ENCODE data around the gene MT2A. TPM values are rescaled to one million over a fixed set of nuclear protein-coding genes. Genes with fewer than 3 reads are reported as not detected.

The MT2A gene
- total and polyA plus RNA-seq, 2 of the 4 experiments (the other 2 are of a cell fraction): 25.5 to 621 TPM

DNA sequence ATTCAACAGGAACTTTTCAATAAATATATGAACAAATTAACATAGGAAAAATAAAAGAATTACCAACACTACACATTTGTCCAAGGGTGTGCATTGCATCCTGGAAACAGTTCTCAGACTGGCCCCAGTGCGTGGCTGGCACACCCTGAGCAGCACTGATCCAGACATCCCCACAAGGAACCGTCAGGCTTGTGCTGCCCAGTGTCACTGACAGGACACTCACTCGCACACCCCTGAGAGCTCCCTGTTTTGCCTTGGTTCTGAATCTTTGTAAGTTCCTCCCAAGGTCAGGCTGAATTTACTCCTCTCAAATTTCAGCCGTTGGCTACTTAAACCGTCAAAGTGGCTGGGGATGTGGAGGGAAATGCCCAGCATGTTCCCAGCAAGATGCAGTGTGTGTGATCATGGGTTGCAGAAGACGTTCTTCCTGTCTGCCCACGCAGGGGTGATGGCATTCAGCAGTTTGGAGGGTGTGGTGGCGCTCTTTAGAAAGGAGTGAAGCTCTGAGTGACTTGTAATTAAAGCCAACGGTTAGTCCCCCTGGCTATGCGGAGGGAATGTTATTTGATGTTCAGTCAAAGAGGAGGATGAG, 1.7 kb downstream of the MT2A start:
- H3K14ac ChIP-seq (replicated peaks; ENCODE audit: low read depth, low read length): peak overlapping the region; percentile 83
- ChIA-PET POLR2A (ENCODE audit: unreplicated experiment) (no interaction called here), CTCF (interaction anchor here (1.6 kb wide), 1 partner anchor 10 kb away, joined by 4 read pairs; no protein-coding TSS in a partner anchor)
- dilution Hi-C loops (cut with HindIII; ENCODE audit: low sequenced_read_pairs, unreplicated experiment) (no loop called here), in situ Hi-C loops (cut with MboI; ENCODE audit: low sequenced_read_pairs) (no loop called here), intact Hi-C loops (cut with micrococcal nuclease) (no loop called here)
- 19% methylated on average over 6 of the region's 10 CpGs; no CpG with 5 or more reads in 1 of the 2 experiments for WGBS, 2 experiments (ENCODE audit: extremely low coverage in 2 of 2, insufficient read length in 1 of 2)
- peak overlapping the region; percentile 96 for H2BK120ac ChIP-seq (ENCODE audit: low read depth, low read length)
- peak overlapping the region; percentile 73 for H3K56ac ChIP-seq (ENCODE audit: extremely low read depth, insufficient read depth, low read length)
- peaks cover 23% of the 10 kb centered on the region for H3K9me1 ChIP-seq (ENCODE audit: insufficient read depth, low read length)
- peak overlapping the region; percentile 98 for H2BK5ac ChIP-seq (ENCODE audit: low read depth, low read length, poor library complexity, severe bottlenecking)
- peak overlapping the region; percentile 55 for H2BK15ac ChIP-seq (ENCODE audit: low read depth, low read length)
- peak overlapping the region; percentile 78 for H3K4me2 ChIP-seq (ENCODE audit: low read depth, low read length)
- H3K18ac ChIP-seq (ENCODE audit: low read depth, low read length): peak overlapping the region; percentile 90
- H4K91ac ChIP-seq (ENCODE audit: insufficient read depth, low read depth, low read length): peak overlapping the region; percentile 90
- H4K20me1 ChIP-seq (ENCODE audit: insufficient read depth, low read length): peaks cover 11% of the 10 kb centered on the region
- peak overlapping the region; percentile 21 for H2AK9ac ChIP-seq (replicated peaks; ENCODE audit: low read depth, low read length, poor library complexity)
- peak overlapping the region; percentile 37 to 81 for H4K8ac ChIP-seq (ENCODE audit: low read depth in 2 of 2, low read length in 2 of 2)
- DNase-seq (peak; percentile 97), ATAC-seq (ENCODE audit: low read depth) (peak; percentile 1; the same call in 1 of the 2 replicates)
- peak overlapping the region; percentile 73 for H2AK5ac ChIP-seq (ENCODE audit: low read depth, low read length)
- peak overlapping the region; percentile 88 for H4K5ac ChIP-seq (ENCODE audit: low read depth, low read length)
- peaks cover 35% of the 10 kb centered on the region for H3K4me1 ChIP-seq (ENCODE audit: control insufficient read depth, insufficient read depth, low read length)
- no peaks in the 10 kb centered on the region for H3K9me3 ChIP-seq (ENCODE audit: control insufficient read depth, insufficient read depth, low read length)
- H3K27ac ChIP-seq (ENCODE audit: insufficient read depth, low read length): peak overlapping the region; percentile 70
- no peak for TF ChIP-seq CHD1 (IDR thresholded peaks at IDR 0.05; ENCODE audit: low read depth, low read length)
- TF ChIP-seq MAFK (IDR thresholded peaks at IDR 0.05; ENCODE audit: low read depth, low read length): no peak
- peak; percentile 39 for TF ChIP-seq RCOR1 (IDR thresholded peaks at IDR 0.05; ENCODE audit: insufficient replicate concordance, low read length)
- TF ChIP-seq POLR2A (IDR thresholded peaks at IDR 0.05; ENCODE audit: low read depth, low read length): peak; percentile 98
- TF ChIP-seq, protein P1, sequence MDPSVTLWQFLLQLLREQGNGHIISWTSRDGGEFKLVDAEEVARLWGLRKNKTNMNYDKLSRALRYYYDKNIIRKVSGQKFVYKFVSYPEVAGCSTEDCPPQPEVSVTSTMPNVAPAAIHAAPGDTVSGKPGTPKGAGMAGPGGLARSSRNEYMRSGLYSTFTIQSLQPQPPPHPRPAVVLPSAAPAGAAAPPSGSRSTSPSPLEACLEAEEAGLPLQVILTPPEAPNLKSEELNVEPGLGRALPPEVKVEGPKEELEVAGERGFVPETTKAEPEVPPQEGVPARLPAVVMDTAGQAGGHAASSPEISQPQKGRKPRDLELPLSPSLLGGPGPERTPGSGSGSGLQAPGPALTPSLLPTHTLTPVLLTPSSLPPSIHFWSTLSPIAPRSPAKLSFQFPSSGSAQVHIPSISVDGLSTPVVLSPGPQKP (IDR thresholded peaks at IDR 0.05; ENCODE audit: borderline replicate concordance, low read depth, low read length): no peak
- peak; percentile 60; the same call in 1 of the 2 replicates for TF ChIP-seq CEBPB (IDR thresholded peaks at IDR 0.05; ENCODE audit: low read depth, low read length)
- no peak for TF ChIP-seq RFX5 (IDR thresholded peaks at IDR 0.05; ENCODE audit: low read depth, low read length)
- TF ChIP-seq RAD21 (IDR thresholded peaks at IDR 0.05; ENCODE audit: low read length): no peak
- TF ChIP-seq FOS (IDR thresholded peaks at IDR 0.05; ENCODE audit: low read depth, low read length): peak; percentile 18; the same call in 1 of the 2 replicates
- TF ChIP-seq SMC3 (IDR thresholded peaks at IDR 0.05; ENCODE audit: low read depth, low read length): peak; percentile 25
- 0 out of 2 replicates have a peak, but pooled peaks have one; percentile 32 for TF ChIP-seq BHLHE40 (IDR thresholded peaks at IDR 0.05; ENCODE audit: low read depth, low read length)
- TF ChIP-seq MAZ (IDR thresholded peaks at IDR 0.05; ENCODE audit: borderline replicate concordance, low read depth, low read length): peak; percentile 53; the same call in 1 of the 2 replicates
- TF ChIP-seq MXI1 (IDR thresholded peaks at IDR 0.05; ENCODE audit: borderline replicate concordance, low read depth, low read length): peak; percentile 19; the same call in 1 of the 2 replicates
- TF ChIP-seq, protein P2, sequence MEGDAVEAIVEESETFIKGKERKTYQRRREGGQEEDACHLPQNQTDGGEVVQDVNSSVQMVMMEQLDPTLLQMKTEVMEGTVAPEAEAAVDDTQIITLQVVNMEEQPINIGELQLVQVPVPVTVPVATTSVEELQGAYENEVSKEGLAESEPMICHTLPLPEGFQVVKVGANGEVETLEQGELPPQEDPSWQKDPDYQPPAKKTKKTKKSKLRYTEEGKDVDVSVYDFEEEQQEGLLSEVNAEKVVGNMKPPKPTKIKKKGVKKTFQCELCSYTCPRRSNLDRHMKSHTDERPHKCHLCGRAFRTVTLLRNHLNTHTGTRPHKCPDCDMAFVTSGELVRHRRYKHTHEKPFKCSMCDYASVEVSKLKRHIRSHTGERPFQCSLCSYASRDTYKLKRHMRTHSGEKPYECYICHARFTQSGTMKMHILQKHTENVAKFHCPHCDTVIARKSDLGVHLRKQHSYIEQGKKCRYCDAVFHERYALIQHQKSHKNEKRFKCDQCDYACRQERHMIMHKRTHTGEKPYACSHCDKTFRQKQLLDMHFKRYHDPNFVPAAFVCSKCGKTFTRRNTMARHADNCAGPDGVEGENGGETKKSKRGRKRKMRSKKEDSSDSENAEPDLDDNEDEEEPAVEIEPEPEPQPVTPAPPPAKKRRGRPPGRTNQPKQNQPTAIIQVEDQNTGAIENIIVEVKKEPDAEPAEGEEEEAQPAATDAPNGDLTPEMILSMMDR (conservative IDR thresholded peaks at IDR 0.05; ENCODE audit: low read depth, low read length): no peak
- no TSS peak for BruUV-seq (replicated peaks)
- peak overlapping the region; percentile 28 for H3K9ac ChIP-seq (ENCODE audit: low read depth, low read length)
- peak overlapping the region; percentile 89 for H3K23ac ChIP-seq (ENCODE audit: low read depth, low read length)
- H3K27me3 ChIP-seq (ENCODE audit: control insufficient read depth, insufficient read depth, low read length): no peaks in the 10 kb centered on the region
- peak overlapping the region; percentile 82 for H3K4ac ChIP-seq (ENCODE audit: low read depth, low read length)
- H3K36me3 ChIP-seq (ENCODE audit: control insufficient read depth, insufficient read depth, low read length): no peaks in the 10 kb centered on the region
- H3K79me1 ChIP-seq (ENCODE audit: low read depth in 1 of 2, low read length in 2 of 2): peaks cover 2 to 55% of the 10 kb centered on the region in 2 experiments; a peak in 3 of 4 replicates
- H2BK20ac ChIP-seq (ENCODE audit: low read depth, low read length): peak overlapping the region; percentile 71
- peak overlapping the region; percentile 52 for H2AFZ ChIP-seq (replicated peaks; ENCODE audit: low read length, poor library complexity)
- H3K4me3 ChIP-seq (ENCODE audit: insufficient read depth, low read depth, low read length): peak overlapping the region; percentile 35
